Colon (tissue), 2 donors: Measurements from ENCODE around the gene SLC13A1.

Source experiments
- FAIRE-seq: peaks from 2 replicates; lab custom pipeline; 2012; peaks lifted over from hg19 to GRCh38; lab: Jason Lieb, UNC
- donor health status: control.
- donor health status: control.

Gene SLC13A1

DNA sequence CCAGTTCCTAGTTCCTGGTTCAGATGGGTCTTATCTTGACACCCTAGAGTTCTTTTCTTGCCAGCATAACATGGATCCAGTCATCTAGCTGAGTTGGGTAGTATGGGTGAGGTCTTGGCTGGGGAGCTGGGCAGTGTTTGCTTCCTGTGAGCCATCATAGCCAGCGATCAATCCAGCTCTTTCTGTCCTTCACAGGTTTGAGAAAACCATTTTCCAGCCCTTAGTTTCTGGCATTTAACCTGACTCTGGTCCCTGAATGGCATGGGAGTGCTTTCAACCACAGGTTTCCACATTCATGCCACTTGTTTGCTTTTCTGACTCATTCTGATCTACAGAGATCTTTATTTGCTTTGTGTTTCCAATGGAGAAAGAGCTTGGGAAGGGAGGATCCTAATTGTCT, 8.6 kb downstream of the SLC13A1 start:
- no peak for FAIRE-seq

DNA sequence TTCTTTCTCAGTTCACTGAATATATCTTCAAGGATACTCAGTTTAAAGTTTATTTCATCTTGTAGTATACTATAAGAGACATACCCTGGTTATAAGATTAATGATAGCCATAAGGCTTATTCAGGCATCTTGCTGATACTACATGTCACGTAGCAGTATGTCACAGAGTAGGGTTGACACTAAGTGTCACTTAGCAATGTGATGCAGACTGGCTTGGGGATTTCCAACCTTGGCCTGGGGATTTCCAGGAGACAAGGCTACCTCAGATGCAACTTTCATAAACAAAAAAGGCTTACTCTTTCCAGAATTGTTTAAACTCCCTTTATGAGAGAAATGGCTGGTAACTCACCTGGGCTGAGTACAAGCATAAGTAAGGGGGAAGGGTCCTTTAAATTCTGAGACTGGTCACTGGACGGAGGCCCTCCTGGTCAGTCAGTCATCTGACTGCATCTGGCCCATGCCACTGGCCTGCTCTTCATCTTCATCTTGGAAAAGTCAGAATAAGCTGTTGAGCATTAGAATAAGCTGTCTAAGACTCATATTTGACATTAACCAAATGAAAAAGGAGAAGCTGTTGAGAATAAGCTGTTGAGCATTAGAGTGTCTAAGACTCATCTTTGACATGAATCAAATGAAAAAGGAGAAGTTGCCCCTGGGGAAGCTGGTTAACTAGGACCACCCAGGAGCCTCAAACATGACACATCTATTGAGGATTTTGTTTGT, 9.5 kb downstream of the SLC13A1 start:
- no peak for FAIRE-seq

DNA sequence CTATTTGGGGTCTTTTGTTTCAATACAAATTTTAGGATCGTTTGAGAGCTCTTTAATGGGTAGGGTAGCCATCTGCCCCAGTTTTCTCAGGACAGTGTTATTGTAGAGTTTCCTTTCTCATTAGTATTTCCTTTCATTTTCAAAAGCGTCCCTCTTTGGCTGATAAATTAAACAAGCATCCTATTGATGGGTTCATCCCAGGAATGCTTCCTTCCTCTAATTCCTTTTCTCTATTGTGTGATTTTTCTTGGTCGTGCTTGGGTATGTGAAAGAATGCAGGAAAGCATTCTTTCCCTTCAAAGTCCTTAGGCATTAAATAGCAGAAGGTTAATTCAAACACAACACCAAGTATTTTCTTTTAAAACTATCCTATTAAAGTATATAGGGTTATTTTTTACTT, 14.0 kb downstream of the SLC13A1 start:
- no peak for FAIRE-seq

DNA sequence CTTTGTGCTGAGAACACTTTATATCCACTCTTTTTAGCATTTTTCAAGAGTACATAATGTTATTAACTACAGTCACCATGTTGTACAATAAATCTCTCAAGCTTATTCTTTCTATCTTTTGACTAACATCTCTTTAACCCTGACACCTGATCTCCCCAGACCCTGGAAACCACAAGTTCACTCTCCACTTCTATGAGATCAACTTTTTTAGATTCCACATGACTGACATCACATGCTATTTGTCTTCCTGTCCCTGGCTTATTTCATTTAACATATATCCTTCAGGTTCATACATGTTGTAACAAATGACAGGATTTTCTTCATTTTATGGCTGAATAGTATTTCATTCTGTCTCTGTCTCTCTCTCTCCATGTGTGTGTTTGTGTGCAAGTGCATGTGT, 15.5 kb downstream of the SLC13A1 start:
- FAIRE-seq, result no peak

DNA sequence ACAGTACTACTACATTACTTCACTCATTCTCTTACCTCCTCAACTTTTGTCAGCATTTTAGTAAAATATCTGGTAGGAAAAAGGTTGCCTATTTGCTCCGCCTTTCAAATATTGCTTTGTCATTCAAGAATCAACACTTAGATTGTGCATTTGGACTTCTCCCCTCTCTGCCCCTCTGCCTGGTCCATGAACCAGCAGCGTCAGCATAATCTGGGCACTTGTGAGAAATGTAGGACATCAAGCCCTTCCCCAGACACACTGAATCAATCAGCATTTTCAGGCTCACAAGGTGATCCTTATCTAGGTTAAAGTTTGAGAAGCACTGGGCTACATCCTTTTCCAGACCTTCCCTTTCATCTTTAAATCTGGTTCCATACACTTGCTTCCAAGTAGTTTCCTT, 16.3 kb downstream of the SLC13A1 start:
- FAIRE-seq, result no peak

DNA sequence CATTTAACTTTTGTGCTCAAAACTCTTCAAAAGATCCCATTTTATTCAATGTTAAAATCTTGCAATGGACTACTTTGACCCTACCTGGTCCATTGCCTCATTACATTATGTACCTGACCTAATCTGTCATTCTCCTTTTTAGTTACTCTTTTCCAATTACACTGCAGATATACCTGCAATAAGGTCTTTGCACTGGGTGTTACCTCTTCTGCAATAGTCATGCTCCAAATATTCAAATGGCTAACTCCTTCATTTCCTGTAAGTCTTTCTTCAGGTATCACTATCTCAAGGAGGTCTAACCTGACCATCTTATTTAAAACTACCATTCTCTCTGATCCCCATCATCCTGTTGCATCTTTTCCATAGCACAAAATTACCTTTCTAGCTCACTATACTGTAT, 22.3 kb downstream of the SLC13A1 start:
- no peak for FAIRE-seq

DNA sequence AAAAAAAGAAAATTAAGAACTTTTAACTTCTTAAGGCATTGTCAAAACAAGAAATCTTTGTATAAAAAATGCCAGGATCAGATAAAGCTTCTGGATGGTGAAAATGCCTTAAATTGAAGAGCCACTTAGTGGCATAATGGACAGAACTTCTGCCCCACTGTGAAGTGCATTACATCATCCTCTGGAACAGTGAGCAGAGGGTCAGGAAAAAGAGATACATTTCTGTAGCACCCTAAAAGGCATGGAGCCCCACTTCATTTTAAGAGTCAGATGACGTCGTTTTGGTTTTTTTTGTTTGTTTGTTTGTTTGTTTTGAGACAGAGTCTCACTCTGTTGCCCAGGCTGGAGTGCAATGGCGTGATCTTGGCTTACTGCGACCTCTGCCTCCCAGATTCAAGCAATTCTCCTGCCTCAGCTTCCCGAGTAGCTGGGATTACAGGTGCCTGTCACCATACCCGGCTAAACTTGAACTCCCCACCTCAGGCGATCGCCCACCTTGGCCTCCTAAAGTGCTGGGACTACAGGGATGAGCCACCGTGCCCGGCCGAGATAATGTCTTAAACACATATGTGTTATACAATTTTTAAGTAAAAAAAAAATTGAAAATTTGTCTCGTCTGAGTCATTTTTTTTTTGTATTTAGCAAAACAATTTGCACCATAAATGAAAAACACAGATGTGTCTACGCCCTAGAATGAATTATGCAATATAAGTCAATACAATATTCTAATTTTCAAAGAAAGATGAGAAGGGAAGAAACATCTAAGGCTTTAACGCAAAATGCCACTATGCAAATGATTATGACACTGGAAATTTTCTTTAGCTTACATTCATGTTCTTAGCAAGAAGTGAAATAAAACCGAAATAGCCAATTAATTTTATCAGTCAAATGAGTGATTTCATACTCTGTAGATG, 29.2 kb downstream of the SLC13A1 start:
- no peak for FAIRE-seq

DNA sequence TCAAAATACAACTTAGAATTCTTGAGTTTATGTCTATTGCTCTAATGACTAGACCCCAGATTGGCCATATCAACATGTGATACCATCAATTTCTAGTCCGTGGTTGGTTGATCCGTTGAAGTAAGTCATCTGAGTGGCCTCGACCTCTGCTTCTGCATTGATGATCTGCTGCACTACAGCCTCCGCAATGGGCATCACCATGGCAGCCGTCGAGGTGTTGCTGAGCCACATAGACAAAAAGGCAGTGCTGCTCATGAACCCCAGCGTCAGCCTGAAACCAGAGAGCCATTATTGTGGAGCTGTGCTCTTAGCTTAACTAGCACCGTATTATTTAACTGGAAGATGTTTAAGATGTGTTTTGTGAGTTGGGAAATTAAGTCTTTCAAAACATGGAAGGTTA, 30.7 kb downstream of the SLC13A1 start:
- no peak for FAIRE-seq

DNA sequence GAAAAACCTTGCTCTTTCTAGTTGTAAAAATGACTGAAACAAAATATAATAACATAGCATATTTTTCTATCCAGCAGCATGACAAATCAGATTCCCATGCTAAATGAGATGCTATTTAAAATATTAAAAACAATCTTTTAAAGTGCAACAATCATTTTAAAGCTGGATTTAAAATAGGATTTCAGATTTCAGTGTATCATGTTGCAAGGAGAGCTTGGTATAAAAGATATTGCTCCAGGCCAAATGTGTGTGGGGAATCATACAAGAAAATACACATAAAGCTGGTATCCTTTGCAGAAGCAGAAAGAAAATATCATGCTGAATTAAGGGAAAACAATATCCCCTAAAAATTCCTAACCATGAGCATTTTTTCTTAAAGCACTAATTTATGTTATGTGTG, 42.2 kb downstream of the SLC13A1 start:
- no peak for FAIRE-seq

DNA sequence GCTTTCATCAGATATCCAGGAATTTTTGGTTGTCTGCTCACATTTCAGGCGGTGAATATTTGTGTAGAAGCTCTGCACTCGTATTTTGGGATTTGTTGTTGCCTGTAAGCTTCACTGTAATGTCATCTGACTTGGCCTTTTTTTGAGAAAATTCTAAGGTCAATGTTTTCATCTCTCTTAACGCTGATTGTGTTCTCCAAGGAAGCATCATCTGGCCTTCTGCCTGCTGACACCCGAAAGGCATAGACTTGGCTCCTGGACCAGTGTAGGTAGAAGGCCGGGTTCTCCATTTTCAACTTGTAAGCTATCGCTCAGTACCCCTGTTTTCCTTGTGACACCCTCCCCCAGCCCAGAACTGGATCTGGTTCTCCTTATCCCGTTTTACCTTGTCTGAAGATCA, 44.2 kb downstream of the SLC13A1 start:
- FAIRE-seq, result no peak

DNA sequence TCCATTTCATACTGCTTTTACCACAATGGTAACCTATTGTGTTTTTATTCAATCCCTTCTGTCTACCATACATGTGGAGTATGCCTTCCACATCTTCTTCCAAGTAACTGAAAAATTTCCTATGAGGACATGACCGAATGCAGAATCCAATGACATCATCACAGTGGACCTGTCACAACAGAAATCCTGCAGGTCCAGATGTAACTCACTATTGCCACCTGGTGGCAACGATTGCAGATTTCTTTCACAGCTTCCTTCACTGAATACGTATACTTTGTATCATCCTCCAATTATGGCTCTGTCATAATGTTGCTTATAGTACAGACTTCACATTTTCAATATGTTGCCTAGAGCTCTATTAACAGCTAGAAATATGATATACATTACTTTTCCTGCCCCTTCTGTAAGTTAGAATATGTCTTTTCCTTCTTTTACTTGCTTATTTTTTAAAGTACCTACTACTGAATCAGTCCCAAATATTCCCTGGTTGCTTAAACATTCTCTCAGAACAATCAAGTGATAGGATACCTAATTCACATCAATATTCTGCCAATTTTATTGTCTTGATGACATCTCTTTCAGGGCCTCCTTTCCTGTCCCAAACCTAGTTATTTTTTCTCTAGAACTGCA, 45.4 kb downstream of the SLC13A1 start:
- peak; percentile 5 for FAIRE-seq

DNA sequence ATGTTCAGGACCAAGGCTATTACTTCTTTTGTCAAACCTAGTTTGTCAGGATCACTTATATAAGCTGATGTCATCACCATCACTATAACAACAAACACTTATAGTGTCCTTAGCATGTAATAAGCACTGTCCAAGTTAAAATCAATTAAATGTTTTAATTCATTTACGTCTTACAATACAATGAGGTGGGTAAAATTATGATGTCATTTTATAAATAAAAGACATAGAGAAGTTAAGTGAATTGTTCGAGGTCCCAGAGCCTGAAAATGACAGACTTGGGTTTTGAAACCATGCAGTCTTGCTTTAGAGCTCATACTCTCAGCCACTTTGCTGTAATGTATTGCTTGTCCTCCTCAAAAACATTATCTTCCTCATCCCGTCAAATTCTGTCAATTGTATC, 48.3 kb downstream of the SLC13A1 start:
- no peak for FAIRE-seq

DNA sequence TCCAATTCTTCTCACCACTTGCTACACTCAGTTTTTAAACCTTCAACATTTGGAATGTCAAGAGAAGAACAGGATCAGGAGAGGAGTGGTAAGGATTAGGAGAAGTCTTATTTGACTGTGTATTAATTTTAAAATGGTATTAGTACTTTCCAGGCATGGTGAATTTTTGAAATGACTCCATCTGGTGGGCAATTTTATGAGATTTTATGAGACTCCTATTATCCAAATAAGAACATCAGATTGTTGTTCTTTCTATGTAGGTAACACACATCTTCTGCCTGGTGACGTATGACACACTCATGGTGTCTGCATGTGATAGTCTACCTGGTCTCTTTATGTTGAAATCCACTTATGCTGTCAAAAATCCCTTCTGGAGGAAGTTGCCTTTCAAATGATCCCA, 51.0 kb downstream of the SLC13A1 start:
- no peak for FAIRE-seq

DNA sequence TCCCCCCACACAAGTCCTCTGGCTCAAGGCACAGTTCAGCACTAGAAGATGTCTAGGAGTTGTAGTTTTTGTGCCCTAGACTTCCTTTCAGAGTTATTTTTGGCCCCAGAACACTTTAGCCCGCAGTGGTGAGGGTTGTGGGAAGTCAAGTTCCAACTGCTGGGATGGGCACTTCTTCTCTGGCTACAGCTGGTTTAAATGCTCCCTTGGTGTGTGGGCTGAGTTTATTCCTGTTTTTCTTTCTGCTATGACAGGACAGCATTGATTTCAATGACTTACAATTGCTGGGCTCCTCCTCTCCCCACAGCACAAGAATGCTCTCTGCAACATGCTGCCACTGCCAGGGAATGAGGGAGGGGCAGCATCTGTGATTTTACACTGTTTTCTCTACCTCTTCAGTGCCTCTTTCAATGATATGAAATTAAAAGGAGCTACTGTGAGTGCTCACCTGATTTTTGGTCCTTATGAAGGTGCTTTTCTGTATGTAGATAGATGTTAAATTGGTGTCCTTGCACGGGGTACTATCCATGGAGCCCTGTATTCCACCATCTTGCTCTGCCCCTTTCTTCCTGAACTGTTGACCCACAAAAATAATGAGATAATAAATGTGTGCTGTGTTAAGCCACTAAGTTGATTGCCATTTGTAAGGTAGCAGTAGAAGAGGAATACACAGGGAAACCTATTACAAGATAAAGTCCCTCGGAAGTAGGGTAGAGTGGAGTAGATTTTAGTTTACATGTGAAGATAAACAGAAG, 56.3 kb downstream of the SLC13A1 start:
- no peak for FAIRE-seq

DNA sequence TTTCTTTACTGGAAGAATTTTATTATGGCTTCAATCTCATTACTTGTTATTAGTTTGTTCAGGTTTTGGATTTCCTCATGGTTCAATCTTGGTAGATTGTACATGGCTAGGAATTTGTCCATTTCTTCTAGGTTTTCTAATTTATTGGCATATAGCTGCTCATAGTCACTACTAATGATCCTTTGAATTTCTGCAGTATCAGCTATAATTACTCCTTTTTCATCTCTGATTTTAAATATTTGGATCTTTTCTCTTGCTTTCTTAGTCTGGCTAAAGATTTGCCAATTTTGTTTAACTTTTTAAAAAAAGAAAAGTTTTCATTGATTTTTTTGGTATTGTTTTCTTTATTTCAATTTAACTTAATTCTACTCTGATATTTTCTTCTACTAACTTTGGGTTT, 59.2 kb downstream of the SLC13A1 start:
- FAIRE-seq, result no peak

DNA sequence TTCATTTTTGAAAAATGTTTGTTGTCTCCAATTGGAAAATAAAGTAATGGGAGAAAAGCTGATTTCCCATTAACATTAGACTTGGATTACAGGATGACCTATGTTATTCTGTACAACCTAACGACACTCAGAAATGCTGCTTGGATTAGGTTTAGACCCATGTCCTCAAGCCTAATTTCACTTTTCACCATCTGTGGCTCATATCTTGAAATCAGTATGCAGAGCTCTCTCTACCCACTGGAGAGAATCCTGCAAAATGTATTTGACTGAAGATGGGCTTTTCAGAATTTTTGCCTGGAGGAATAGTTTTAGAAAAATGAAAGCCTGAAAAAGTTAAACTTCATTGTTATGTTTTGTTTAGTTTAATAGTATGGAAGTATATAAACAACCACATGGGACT, 63.8 kb downstream of the SLC13A1 start:
- no peak for FAIRE-seq

DNA sequence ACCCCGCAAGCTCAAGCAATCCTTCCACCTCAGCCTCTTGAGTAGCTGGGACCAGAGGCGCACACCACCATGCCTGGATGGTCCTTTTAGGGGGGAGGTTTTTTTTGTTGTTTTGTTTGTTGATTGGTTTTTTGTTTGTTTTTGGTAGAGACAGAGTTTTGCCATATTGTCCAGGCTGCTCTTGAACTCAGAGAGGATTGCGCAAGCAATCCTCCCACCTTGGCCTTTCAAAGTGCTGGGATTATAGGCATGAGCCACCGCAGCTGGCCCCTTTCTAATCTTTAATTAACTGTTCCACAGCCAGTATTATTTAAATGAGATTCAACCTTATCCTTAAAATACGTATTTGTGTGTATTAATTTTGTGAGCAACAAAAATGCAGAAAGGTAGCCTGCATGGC, 65.8 kb downstream of the SLC13A1 start:
- no peak for FAIRE-seq

DNA sequence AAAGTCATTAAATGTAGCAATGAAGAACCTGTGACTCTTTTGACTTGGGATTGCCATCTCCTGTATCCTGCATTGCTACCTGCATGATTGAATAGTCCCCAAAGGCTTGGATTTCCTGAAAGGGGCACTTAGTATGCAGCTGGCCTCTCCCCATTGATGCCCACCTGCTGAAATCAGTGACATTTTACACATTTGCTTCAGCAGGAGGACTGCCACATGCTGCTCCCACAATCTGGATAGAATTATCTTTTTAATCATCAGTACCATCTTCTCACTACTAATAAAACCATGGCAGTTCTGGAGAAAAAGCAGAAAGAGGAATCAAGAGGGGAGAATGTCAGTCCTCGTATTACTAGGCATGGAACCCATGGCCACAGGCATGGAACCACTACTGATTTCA, 67.8 kb downstream of the SLC13A1 start:
- no peak for FAIRE-seq

DNA sequence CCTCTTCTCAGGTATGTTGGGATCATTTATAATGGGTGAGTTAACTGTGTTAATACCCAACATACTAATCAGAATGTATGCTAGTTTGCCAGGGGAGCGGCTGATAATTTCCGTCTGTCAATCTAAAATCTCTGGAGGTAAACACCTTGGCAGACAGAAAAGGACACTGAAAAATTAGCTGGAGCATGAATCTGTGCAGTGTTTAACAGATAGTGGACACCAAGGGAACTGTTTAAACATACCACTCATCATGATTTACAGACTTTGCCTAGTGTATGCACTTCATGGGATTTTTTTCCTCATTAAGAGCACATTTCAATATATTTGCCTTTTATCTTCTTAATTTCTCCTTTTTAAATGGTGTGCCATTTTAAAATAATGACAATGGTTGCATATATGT, 68.2 kb downstream of the SLC13A1 start:
- FAIRE-seq, result no peak

DNA sequence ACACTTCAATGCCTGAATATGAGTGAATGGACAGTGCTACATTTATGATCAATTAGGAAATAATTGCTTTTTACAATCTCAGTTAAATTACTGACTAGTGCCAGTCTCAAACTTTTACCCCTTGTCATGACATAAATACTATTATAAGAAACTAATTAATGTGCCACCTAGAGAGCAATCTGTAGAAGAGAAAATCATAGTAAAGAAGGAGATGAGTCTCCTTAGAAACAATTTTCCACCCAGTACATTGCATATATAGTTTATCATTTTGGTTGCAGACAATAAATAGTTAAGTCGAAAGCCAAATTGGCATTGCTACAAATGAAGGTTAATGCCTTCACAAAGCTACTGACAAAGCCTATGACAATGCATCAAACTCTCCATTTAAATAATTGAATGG, 68.6 kb downstream of the SLC13A1 start:
- no peak for FAIRE-seq

DNA sequence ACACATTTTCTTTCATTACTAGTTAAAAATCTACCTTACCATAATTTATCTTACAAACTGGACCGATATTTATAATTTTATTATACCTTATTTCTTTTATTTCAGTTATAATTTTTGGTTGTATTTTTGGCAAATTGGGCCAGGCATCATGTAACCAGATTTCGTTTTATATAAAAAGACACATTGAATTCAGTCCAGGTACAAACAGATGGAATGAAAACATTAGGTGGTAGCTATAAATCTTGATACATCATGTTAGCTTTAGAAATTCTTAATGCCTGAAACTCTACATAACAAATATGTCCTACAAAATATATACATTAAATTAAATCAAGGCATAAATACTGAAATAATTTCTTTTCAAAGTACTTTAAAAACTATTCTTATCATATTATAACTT, 73.1 kb downstream of the SLC13A1 start:
- no peak for FAIRE-seq

DNA sequence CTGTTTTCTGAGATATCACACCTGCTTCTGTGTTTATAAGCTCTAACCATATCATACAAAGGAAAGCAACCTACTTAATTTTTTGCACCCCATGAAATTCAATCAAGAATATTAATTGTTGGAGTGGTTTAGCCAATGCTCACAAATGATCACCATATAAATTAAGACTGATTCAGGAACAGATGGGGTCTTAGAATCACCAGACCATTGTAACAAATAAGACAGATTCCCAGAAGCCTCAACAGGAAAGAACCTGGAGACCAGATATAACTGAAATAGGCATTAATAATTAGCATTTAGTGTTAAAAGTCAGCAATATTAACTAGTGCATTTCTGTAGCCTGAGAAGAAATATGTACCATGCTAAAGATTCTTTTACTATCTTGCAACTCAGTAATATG, 73.6 kb downstream of the SLC13A1 start:
- no peak for FAIRE-seq

DNA sequence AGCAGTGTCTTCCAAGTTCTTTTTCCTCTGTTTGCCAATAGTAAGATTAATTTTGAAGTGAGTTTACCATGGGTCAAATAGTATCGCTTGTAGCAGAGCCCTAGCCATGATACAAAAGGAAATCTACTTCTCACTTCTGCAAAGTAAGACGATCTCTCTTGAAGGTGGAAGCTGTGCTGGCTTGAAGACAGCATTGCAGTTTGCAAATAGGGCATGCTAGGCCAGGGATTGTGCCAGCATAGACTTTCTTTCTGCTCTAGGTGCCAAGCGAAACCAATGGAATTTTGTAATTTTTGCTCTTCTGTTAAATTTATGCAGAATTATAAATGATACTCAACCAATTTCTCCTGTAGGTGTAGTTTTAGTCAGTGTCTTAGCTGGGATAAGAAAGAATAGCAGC, 74.5 kb downstream of the SLC13A1 start:
- no peak for FAIRE-seq
